Spleen (tissue), 11 donors: ENCODE data around the gene ANKRD44. TPM values are rescaled to one million over a fixed set of nuclear protein-coding genes. Genes with fewer than 3 reads are reported as not detected.

ENCODE experiments used
- DNase-seq: peaks from one replicate; pipeline ENCODE4 v3.0.0-alpha.2; 2020
- H3K27ac ChIP-seq, 8 donors: fragments of 200-600 bp; sonication (generic) in 7 of 8; 1 replicate in 4 of 8; 2 replicates in 4 of 8; pipeline versions ENCODE4 v1.5.0 to v1.8.0; 2016 to 2021; ENCODE audit warnings: inconsistent platforms in 4 of 8, mild to moderate bottlenecking in 4 of 8, moderate library complexity in 1 of 8
- H3K27me3 ChIP-seq, 7 donors: fragments of 200-600 bp; sonication (generic) in 6 of 7; replicated peaks in 1 of 7; 1 replicate in 4 of 7; 2 replicates in 3 of 7; pipeline versions ENCODE4 v1.5.0 to v1.8.0; 2016 to 2021; ENCODE audit warnings: inconsistent platforms in 3 of 7, mild to moderate bottlenecking in 1 of 7
- H3K36me3 ChIP-seq, 6 donors: fragments of 200-600 bp; sonication (generic) in 5 of 6; 1 replicate in 4 of 6; 2 replicates in 2 of 6; pipeline versions ENCODE4 v1.5.0 to v1.8.0; 2016 to 2021; ENCODE audit warnings: inconsistent platforms in 2 of 6
- H3K4me1 ChIP-seq, 6 donors: fragments of 200-600 bp; sonication (generic) in 5 of 6; 1 replicate in 3 of 6; 2 replicates in 3 of 6; pipeline versions ENCODE4 v1.5.0 to v1.8.0; 2016 to 2021; ENCODE audit warnings: inconsistent platforms in 3 of 6
- H3K4me3 ChIP-seq, 8 donors: fragments of 200-600 bp; sonication (generic) in 7 of 8; 1 replicate in 4 of 8; 2 replicates in 4 of 8; pipeline versions ENCODE4 v1.5.0 to v1.8.0; 2016 to 2021; ENCODE audit warnings: inconsistent platforms in 4 of 8, mild to moderate bottlenecking in 4 of 8, moderate library complexity in 2 of 8
- H3K9me3 ChIP-seq, 8 donors: fragments of 200-600 bp; sonication (generic) in 7 of 8; 1 replicate in 4 of 8; 2 replicates in 4 of 8; pipeline versions ENCODE4 v1.5.0 to v1.8.0; 2016 to 2021; ENCODE audit warnings: inconsistent platforms in 4 of 8
- CTCF ChIP-seq, 11 experiments: fragments of 200-600 bp in 7 of 11; fragments of 450-650 bp in 4 of 11; sonication (generic) in 4 of 11; IDR thresholded peaks in 8 of 11; conservative IDR thresholded peaks in 3 of 11; 1 replicate in 7 of 11; 2 replicates in 4 of 11; pipeline versions ENCODE4 v1.4.0 to v1.8.0; 2016 to 2021; ENCODE audit warnings: antibody characterized with exemption in 11 of 11, inconsistent platforms in 4 of 11, mild to moderate bottlenecking in 1 of 11
- POLR2A ChIP-seq, 3 donors: fragments of 450-650 bp; IDR thresholded peaks; one replicate each; pipeline ENCODE4 v1.5.1; 2017; ENCODE audit warnings: antibody characterized with exemption in 3 of 3, mild to moderate bottlenecking in 1 of 3
- POLR2AphosphoS5 ChIP-seq, 3 donors: sonication (generic); formaldehyde crosslinking; IDR thresholded peaks; one replicate each; pipeline ENCODE4 v1.5.1; 2017; ENCODE audit warnings: antibody characterized with exemption in 3 of 3
- WGBS, 5 donors: extraction: QIAGEN DNeasy Blood & Tissue Kit in 3 of 5; methylation state at CpG; one replicate each; pipeline versions ENCODE4 v1.1.5 to v1.1.7; 2013 to 2018; 5-methylcytosine and 5-hydroxymethylcytosine counted together
- intact Hi-C: fragments of 100-400 bp; cut with DNase I; formaldehyde crosslinking; loops from one replicate; pipeline ENCODE4 v1.15.0; 2023; ENCODE audit warnings: low total_unique reads
- polyA plus RNA-seq, 3 donors: library from polyadenylated mRNA; stranded (reverse); fragments of 200-250 nt; gene quantifications; one replicate each; pipeline ENCODE4 v1.2.1, GENCODE V29; 2013
- total RNA-seq, 7 donors: library from RNA; depleted of rRNA in 3 of 7; stranded (reverse); fragments of >200 nt in 3 of 7; fragmentation: NEBNext Ultra II Directional in 4 of 7; extraction: Animal tissue kit (Norgen Biotek cat#: 25700) in 4 of 7; gene quantifications; one replicate each; pipeline versions ENCODE4 v1.1.0 to v1.2.1, GENCODE V29; 2016 to 2021
- donor health status: healthy with polysubstance abuse.
- donor health status: DM: no; HTN: no; CAD: no; lungs with moderate emphysema.
- donor health status: DM: no; HTN: no; CAD: no.
- donor health status: Bipolar disorder and iron deficiency.
- donor health status: healthy.
- donor health status: DM: no; HTN: no; CAD: no.
- donor health status: DM: yes; HTN: yes; CAD: no.

ANKRD44 gene
- total and polyA plus RNA-seq, 10 donors: 16.0 to 183 (median 140) TPM

- 87 to 93% (median 91%) methylated on average over 3 of the region's 3 CpGs for WGBS, 5 donors
- Histone ChIP-seq H3K9me3 (no peaks in the 10 kb centered on the region), H3K27ac (no peak overlapping the region), H3K4me1 (peaks cover 10 to 93% (median 46%) of the 10 kb centered on the region in 6 donors), H3K36me3 (peaks cover 0 to 20% (median 6%) of the 10 kb centered on the region in 6 donors), H3K4me3 (no peak overlapping the region), H3K27me3 (no peaks in the 10 kb centered on the region)
- intact Hi-C loops: loop anchor here (5.0 kb wide), 1 partner anchor 122 kb away; the partner anchor contains the start of gene ANKRD44
- no peak for DNase-seq
- no peak for TF ChIP-seq CTCF (IDR thresholded peaks at IDR 0.05 in 8 of 11, conservative IDR thresholded peaks at IDR 0.05 in 3 of 11)
- TF ChIP-seq POLR2AphosphoS5 (IDR thresholded peaks at IDR 0.05): no peak
- TF ChIP-seq POLR2A (IDR thresholded peaks at IDR 0.05): no peak
Observed at GRCh38 chr2:197190100-197190432, 120.5 kb downstream of the ANKRD44 start.

- WGBS, 5 donors: 87 to 95% (median 94%) methylated on average over 10 of the region's 10 CpGs
- intact Hi-C loops: loop anchor here (5.0 to 10.0 kb wide), 2 partner anchors 123 to 185 kb away; partner anchors contain the start of gene ANKRD44
- peaks cover 10 to 93% (median 47%) of the 10 kb centered on the region in 6 donors for H3K4me1 ChIP-seq
Observed at GRCh38 chr2:197189426-197190099, 121.0 kb downstream of the ANKRD44 start.

GRCh38 chr2:197185676-197186075 is 124.9 kb downstream of the ANKRD44 start:
- peaks cover 0 to 63% (median 7%) of the 10 kb centered on the region in 6 donors for H3K36me3 ChIP-seq
- intact Hi-C loops: loop anchor here (10.0 kb wide), 1 partner anchor 189 kb away; no protein-coding TSS in a partner anchor
- DNase-seq: no peak
- no peaks in the 10 kb centered on the region for H3K27me3 ChIP-seq
- no peaks in the 10 kb centered on the region for H3K9me3 ChIP-seq
- H3K4me3 ChIP-seq: no peak overlapping the region
- 86 to 93% (median 89%) methylated on average over 1 of the region's 1 CpG for WGBS, 5 donors
- peaks cover 2 to 91% (median 28%) of the 10 kb centered on the region in 6 donors for H3K4me1 ChIP-seq
- H3K27ac ChIP-seq: peak overlapping the region in 6 of 8 donors; percentile 19 to 77 (median 61)
- TF ChIP-seq POLR2A (IDR thresholded peaks at IDR 0.05) (no peak), POLR2AphosphoS5 (IDR thresholded peaks at IDR 0.05) (no peak), CTCF (IDR thresholded peaks at IDR 0.05 in 8 of 11, conservative IDR thresholded peaks at IDR 0.05 in 3 of 11) (no peak)

More at GRCh38 chr2:197189426-197190099, 121.0 kb downstream of the ANKRD44 start:
- no peaks in the 10 kb centered on the region for H3K27me3 ChIP-seq
- no peaks in the 10 kb centered on the region for H3K9me3 ChIP-seq
- no peak for DNase-seq
- TF ChIP-seq POLR2AphosphoS5 (IDR thresholded peaks at IDR 0.05): no peak
- no peak for TF ChIP-seq POLR2A (IDR thresholded peaks at IDR 0.05)
- no peak for TF ChIP-seq CTCF (IDR thresholded peaks at IDR 0.05 in 8 of 11, conservative IDR thresholded peaks at IDR 0.05 in 3 of 11)
- H3K36me3 ChIP-seq: peaks cover 0 to 25% (median 7%) of the 10 kb centered on the region in 6 donors
- no peak overlapping the region for H3K4me3 ChIP-seq
- no peak overlapping the region for H3K27ac ChIP-seq

- TF ChIP-seq POLR2A (IDR thresholded peaks at IDR 0.05) (no peak), POLR2AphosphoS5 (IDR thresholded peaks at IDR 0.05) (peak; percentile 69 to 89 (median 86)), CTCF (IDR thresholded peaks at IDR 0.05 in 8 of 11, conservative IDR thresholded peaks at IDR 0.05 in 3 of 11) (no peak)
- H3K4me1 ChIP-seq: peaks cover 0 to 91% (median 31%) of the 10 kb centered on the region in 6 donors
- H3K27me3 ChIP-seq: no peaks in the 10 kb centered on the region
- WGBS, 5 donors: 47 to 89% (median 71%) methylated on average over 5 to 6 of the region's 6 CpGs
- DNase-seq: peak; percentile 88
- intact Hi-C loops: loop anchor here (10.0 kb wide), 1 partner anchor 190 kb away; no protein-coding TSS in a partner anchor
- H3K36me3 ChIP-seq: peaks cover 0 to 69% (median 9%) of the 10 kb centered on the region in 6 donors
- H3K27ac ChIP-seq: peak overlapping the region; percentile 45 to 77 (median 60)
- H3K9me3 ChIP-seq: no peaks in the 10 kb centered on the region
- no peak overlapping the region for H3K4me3 ChIP-seq
Observed at GRCh38 chr2:197184959-197185586, 125.5 kb downstream of the ANKRD44 start.
